Measurements from ENCODE around the gene TLCD3B. TPM values are rescaled to one million over a fixed set of nuclear protein-coding genes. Genes with fewer than 3 reads are reported as not detected.

TLCD3B gene
- total RNA-seq, 3 donors from 2014 or later (not counting 1 experiment from before 2014, with no cell fraction given) = 0.88 to 2.0 (median 1.7) TPM

GRCh38 chr16:30009085-30009862 is 21.8 kb downstream of the TLCD3B start:
- Mint-ChIP-seq H3K9me3 (no peaks in the 10 kb centered on the region), H3K27ac (no peak overlapping the region), H3K36me3 (no peaks in the 10 kb centered on the region), H3K27me3 (ENCODE audit: low read depth in 2 of 2) (peaks cover 7 to 26% of the 10 kb centered on the region in 2 donors), H3K4me1 (peaks cover 5 to 17% of the 10 kb centered on the region in 2 donors), H3K4me3 (peak overlapping the region; percentile 35)
- intact Hi-C loops (cut with micrococcal nuclease) = loop anchor here (5.0 kb wide), 1 partner anchor 307 kb away; no protein-coding TSS in a partner anchor
- Histone ChIP-seq H3K4me3 (ENCODE audit: low read length) (no peak overlapping the region), H3K4me1 (ENCODE audit: control insufficient read depth, insufficient read depth, low read length) (peaks cover 16% of the 10 kb centered on the region), H3K27me3 (ENCODE audit: control insufficient read depth, insufficient read depth, low read length) (peaks cover 13% of the 10 kb centered on the region), H3K36me3 (ENCODE audit: control insufficient read depth, insufficient read depth, low read length) (no peaks in the 10 kb centered on the region), H3K9me3 (ENCODE audit: control insufficient read depth, insufficient read depth, low read length) (no peaks in the 10 kb centered on the region), H3K27ac (ENCODE audit: low read length) (no peak overlapping the region)
- WGBS (ENCODE audit: insufficient coverage) = 68% methylated on average over 26 of the region's 26 CpGs
- TF ChIP-seq CTCF (IDR thresholded peaks at IDR 0.05) = no peak
- no peak for DNase-seq
- no peak for ATAC-seq

DNA sequence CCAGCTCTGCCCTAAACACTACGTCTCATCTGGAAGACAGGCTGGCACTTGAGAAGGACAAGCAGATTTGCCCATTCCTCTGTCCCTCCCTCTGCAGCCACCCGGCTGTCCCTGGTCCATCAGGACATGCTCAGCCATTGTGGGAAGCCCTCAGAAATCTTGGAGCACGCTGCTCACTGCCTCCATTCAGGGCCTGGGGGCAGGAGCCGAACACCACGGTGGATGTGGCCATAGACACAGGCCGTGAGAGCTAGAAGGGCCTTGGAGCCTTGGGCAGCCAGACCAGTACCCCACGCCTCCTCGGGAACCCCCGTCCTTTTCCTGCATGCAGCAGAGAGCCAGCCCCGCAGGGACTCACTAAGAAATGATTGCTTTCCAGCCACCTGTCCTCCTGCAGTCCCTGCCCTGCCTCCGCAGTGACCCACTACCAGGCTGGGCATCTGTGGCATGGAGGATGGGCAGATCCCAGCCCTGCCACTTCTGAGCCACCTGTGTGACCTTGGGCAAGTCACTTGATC is 23.6 kb downstream of the TLCD3B start:
- Mint-ChIP-seq H3K4me3 (no peak overlapping the region), H3K27ac (no peak overlapping the region), H3K36me3 (no peaks in the 10 kb centered on the region), H3K9me3 (no peaks in the 10 kb centered on the region), H3K27me3 (ENCODE audit: low read depth in 2 of 2) (peaks cover 7 to 26% of the 10 kb centered on the region in 2 donors), H3K4me1 (peaks cover 5 to 26% of the 10 kb centered on the region in 2 donors)
- intact Hi-C loops (cut with micrococcal nuclease) = loop anchor here (5.0 kb wide), 1 partner anchor 305 kb away; no protein-coding TSS in a partner anchor
- Histone ChIP-seq H3K4me1 (ENCODE audit: control insufficient read depth, insufficient read depth, low read length) (peaks cover 16% of the 10 kb centered on the region), H3K36me3 (ENCODE audit: control insufficient read depth, insufficient read depth, low read length) (peaks cover 3% of the 10 kb centered on the region), H3K4me3 (ENCODE audit: low read length) (no peak overlapping the region), H3K27me3 (ENCODE audit: control insufficient read depth, insufficient read depth, low read length) (peaks cover 13% of the 10 kb centered on the region), H3K9me3 (ENCODE audit: control insufficient read depth, insufficient read depth, low read length) (no peaks in the 10 kb centered on the region), H3K27ac (ENCODE audit: low read length) (no peak overlapping the region)
- ATAC-seq (no peak), DNase-seq (no peak)
- no peak for TF ChIP-seq CTCF (IDR thresholded peaks at IDR 0.05)
- 82% methylated on average over 11 of the region's 11 CpGs for WGBS (ENCODE audit: insufficient coverage)

DNA sequence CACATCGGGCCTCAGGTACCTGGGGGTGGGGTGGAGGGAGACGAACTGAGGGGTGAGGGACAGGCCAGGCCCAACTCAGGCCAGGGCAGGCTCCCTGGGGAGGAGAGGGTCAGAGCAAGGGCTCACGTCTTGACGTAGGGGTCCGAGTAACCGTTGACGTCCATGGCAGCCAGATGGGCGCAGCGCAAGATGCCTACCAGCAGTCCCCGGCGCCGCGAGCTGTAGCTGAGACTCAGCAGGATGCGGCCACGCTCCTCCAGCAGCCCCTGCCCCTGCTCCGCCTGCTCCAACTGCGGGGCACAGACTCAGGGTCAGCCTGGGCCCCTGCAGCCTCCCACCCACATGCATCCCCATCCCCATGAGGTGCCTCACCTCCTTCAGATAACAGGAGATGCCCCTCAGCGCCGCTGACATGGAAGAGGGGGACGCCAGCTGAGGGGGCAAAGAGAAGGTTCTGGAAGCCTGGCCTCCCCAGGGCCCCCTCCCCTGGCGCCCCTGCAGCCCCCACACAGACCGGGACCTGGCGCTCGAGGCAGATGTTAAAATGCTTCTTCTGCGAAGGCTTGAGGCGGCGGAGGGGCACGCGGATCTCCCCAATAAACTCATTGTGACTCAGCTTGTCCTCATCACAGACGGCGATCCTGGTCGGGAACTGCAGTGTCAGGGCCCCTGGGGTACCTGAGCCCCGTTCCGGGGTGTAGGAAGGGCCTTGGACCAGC is 24.3 kb downstream of the TLCD3B start:
- H3K27me3 ChIP-seq (ENCODE audit: control insufficient read depth, insufficient read depth, low read length) = peaks cover 13% of the 10 kb centered on the region
- no peak for TF ChIP-seq CTCF (IDR thresholded peaks at IDR 0.05)
- DNase-seq (no peak), ATAC-seq (no peak)
- no peak overlapping the region for H3K4me3 ChIP-seq (ENCODE audit: low read length)
- Mint-ChIP-seq H3K27ac (no peak overlapping the region), H3K27me3 (ENCODE audit: low read depth in 2 of 2) (peaks cover 2 to 22% of the 10 kb centered on the region in 2 donors), H3K4me1 (peaks cover under 1 to 27% of the 10 kb centered on the region in 2 donors), H3K4me3 (no peak overlapping the region), H3K9me3 (no peaks in the 10 kb centered on the region), H3K36me3 (no peaks in the 10 kb centered on the region)
- H3K27ac ChIP-seq (ENCODE audit: low read length) = no peak overlapping the region
- H3K4me1 ChIP-seq (ENCODE audit: control insufficient read depth, insufficient read depth, low read length) = peaks cover 16% of the 10 kb centered on the region
- intact Hi-C loops (cut with micrococcal nuclease) = loop anchor here (5.0 kb wide), 1 partner anchor 305 kb away; no protein-coding TSS in a partner anchor
- H3K9me3 ChIP-seq (ENCODE audit: control insufficient read depth, insufficient read depth, low read length) = no peaks in the 10 kb centered on the region
- peaks cover 5% of the 10 kb centered on the region for H3K36me3 ChIP-seq (ENCODE audit: control insufficient read depth, insufficient read depth, low read length)
- 95% methylated on average over 34 of the region's 34 CpGs for WGBS (ENCODE audit: insufficient coverage)

Data from natural killer cell (primary cell).